ENCODE data around the gene RALGPS1. TPM values are rescaled to one million over a fixed set of nuclear protein-coding genes. Genes with fewer than 3 reads are reported as not detected.

The RALGPS1 gene
- total RNA-seq, 1 experiment from 2014 or later: 28.5 TPM

DNA sequence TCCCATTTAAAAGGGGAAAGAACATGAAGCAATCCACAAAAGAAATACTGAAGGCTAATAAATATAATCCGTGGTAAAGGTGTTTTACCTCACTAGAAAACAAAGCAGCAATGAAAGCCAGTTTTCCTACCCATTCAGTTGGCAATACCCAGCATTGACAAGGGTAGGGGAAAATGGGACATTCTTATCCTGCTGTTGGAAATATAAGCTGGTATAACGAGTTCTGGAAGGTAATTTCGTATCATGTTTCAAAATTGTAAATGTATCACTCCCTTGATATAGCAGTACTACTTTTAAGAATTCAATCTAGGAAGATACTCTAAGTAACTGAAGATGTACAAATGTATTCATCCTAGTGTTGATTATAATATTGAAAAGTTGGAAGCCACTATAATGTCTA, 22.9 kb upstream of the RALGPS1 start:
- Mint-ChIP-seq H3K4me1 (peaks cover under 1% of the 10 kb centered on the region), H3K27ac (no peak overlapping the region), H3K4me3 (no peak overlapping the region), H3K27me3 (ENCODE audit: low read depth) (no peaks in the 10 kb centered on the region), H3K9me3 (no peaks in the 10 kb centered on the region), H3K36me3 (no peaks in the 10 kb centered on the region)
- ChIA-PET POLR2A (no interaction called here), CTCF (no interaction called here)
- DNase-seq (ENCODE audit: low spot score) (no peak), ATAC-seq (no peak)
- TF ChIP-seq, protein P1, sequence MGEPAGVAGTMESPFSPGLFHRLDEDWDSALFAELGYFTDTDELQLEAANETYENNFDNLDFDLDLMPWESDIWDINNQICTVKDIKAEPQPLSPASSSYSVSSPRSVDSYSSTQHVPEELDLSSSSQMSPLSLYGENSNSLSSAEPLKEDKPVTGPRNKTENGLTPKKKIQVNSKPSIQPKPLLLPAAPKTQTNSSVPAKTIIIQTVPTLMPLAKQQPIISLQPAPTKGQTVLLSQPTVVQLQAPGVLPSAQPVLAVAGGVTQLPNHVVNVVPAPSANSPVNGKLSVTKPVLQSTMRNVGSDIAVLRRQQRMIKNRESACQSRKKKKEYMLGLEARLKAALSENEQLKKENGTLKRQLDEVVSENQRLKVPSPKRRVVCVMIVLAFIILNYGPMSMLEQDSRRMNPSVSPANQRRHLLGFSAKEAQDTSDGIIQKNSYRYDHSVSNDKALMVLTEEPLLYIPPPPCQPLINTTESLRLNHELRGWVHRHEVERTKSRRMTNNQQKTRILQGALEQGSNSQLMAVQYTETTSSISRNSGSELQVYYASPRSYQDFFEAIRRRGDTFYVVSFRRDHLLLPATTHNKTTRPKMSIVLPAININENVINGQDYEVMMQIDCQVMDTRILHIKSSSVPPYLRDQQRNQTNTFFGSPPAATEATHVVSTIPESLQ (CRISPR knock-in tag; IDR thresholded peaks at IDR 0.05): no peak
- TF ChIP-seq, protein P2, sequence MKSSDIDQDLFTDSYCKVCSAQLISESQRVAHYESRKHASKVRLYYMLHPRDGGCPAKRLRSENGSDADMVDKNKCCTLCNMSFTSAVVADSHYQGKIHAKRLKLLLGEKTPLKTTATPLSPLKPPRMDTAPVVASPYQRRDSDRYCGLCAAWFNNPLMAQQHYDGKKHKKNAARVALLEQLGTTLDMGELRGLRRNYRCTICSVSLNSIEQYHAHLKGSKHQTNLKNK (CRISPR knock-in tag; IDR thresholded peaks at IDR 0.05): no peak
- TF ChIP-seq ZNF121 (CRISPR knock-in tag; IDR thresholded peaks at IDR 0.05): no peak
- TF ChIP-seq, protein P3, sequence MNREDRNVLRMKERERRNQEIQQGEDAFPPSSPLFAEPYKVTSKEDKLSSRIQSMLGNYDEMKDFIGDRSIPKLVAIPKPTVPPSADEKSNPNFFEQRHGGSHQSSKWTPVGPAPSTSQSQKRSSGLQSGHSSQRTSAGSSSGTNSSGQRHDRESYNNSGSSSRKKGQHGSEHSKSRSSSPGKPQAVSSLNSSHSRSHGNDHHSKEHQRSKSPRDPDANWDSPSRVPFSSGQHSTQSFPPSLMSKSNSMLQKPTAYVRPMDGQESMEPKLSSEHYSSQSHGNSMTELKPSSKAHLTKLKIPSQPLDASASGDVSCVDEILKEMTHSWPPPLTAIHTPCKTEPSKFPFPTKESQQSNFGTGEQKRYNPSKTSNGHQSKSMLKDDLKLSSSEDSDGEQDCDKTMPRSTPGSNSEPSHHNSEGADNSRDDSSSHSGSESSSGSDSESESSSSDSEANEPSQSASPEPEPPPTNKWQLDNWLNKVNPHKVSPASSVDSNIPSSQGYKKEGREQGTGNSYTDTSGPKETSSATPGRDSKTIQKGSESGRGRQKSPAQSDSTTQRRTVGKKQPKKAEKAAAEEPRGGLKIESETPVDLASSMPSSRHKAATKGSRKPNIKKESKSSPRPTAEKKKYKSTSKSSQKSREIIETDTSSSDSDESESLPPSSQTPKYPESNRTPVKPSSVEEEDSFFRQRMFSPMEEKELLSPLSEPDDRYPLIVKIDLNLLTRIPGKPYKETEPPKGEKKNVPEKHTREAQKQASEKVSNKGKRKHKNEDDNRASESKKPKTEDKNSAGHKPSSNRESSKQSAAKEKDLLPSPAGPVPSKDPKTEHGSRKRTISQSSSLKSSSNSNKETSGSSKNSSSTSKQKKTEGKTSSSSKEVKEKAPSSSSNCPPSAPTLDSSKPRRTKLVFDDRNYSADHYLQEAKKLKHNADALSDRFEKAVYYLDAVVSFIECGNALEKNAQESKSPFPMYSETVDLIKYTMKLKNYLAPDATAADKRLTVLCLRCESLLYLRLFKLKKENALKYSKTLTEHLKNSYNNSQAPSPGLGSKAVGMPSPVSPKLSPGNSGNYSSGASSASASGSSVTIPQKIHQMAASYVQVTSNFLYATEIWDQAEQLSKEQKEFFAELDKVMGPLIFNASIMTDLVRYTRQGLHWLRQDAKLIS (CRISPR knock-in tag; IDR thresholded peaks at IDR 0.05; ENCODE audit: borderline replicate concordance): no peak

DNA sequence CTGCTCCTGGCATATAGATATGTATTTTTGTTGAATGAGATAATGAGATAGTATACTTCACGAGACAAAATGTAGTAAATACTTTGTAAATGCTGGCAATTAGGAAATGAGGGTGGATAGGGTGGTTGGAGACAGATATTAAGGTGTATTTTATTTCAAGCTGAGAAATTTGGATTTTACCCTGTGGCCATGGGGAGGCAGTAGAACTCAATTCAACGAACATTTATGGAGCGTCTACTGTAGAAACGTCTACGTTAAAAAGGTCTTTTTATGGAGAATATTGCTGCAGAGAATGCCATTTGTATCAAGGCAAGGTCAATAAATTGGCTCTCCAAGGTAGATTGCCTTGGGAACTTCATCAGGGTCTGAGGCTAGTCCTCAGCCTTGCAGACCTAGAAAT, 21.5 kb upstream of the RALGPS1 start:
- H3K4me3 Mint-ChIP-seq: no peak overlapping the region
- no peak for TF ChIP-seq CBFB (CRISPR knock-in tag; IDR thresholded peaks at IDR 0.05; ENCODE audit: low read depth)
- TF ChIP-seq, protein P4, sequence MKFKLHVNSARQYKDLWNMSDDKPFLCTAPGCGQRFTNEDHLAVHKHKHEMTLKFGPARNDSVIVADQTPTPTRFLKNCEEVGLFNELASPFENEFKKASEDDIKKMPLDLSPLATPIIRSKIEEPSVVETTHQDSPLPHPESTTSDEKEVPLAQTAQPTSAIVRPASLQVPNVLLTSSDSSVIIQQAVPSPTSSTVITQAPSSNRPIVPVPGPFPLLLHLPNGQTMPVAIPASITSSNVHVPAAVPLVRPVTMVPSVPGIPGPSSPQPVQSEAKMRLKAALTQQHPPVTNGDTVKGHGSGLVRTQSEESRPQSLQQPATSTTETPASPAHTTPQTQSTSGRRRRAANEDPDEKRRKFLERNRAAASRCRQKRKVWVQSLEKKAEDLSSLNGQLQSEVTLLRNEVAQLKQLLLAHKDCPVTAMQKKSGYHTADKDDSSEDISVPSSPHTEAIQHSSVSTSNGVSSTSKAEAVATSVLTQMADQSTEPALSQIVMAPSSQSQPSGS (CRISPR knock-in tag; IDR thresholded peaks at IDR 0.05; ENCODE audit: borderline replicate concordance, low read depth): no peak
- no peak for TF ChIP-seq ZNF317 (CRISPR knock-in tag; IDR thresholded peaks at IDR 0.05; ENCODE audit: borderline replicate concordance, low read depth)
- no peaks in the 10 kb centered on the region for H3K36me3 Mint-ChIP-seq
- no peak overlapping the region for H3K27ac Mint-ChIP-seq
- no peaks in the 10 kb centered on the region for H3K4me1 Mint-ChIP-seq
- ChIA-PET CTCF (interaction anchor here (0.6 to 2.3 kb wide), 11 partner anchors 9 to 267 kb away, joined by 3 to 15 read pairs (median 4); partner anchors contain the start of gene RALGPS1), POLR2A (no interaction called here)
- DNase-seq (ENCODE audit: low spot score) (no peak), ATAC-seq (no peak)
- H3K27me3 Mint-ChIP-seq (ENCODE audit: low read depth): no peaks in the 10 kb centered on the region
- H3K9me3 Mint-ChIP-seq: no peaks in the 10 kb centered on the region

DNA sequence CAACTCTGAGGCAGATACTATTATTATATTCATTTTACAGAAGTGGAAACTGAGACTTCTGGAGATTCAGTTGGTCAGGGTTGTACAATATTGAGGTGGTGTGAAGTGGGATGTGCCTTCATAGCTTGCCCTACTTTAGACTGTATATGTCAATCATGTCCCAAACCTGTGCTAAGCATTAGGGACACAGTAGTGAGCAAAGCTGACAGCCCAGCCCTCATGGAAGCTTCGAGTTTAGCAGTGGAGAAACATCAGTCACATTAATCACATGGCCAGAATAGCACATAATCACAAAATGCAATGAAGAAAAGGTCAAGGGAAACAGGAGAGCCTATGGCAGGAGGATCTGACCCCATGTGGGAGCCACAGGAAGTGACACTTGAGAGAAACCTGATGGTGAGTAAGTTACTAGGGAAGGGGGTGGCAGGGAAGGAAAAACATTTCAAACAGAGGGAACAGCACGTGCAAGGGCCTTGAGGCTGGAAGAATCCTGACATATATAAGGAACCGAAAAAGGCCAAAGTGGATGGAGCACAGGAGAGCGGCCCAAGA, 20.5 kb upstream of the RALGPS1 start:
- no peak for DNase-seq (ENCODE audit: low spot score)
- CTCF ChIA-PET: interaction anchor here (0.8 to 2.3 kb wide), 7 partner anchors 13 to 305 kb away, joined by 3 to 15 read pairs (median 4); partner anchors contain the start of gene RALGPS1

More for the DNA sequence above, 20.5 kb upstream of the RALGPS1 start:
- H3K4me3 Mint-ChIP-seq: no peak overlapping the region
- no peak overlapping the region for H3K27ac Mint-ChIP-seq
- H3K27me3 Mint-ChIP-seq (ENCODE audit: low read depth): no peaks in the 10 kb centered on the region
- H3K4me1 Mint-ChIP-seq: no peaks in the 10 kb centered on the region
- no peaks in the 10 kb centered on the region for H3K36me3 Mint-ChIP-seq
- ATAC-seq: no peak
- POLR2A ChIA-PET: no interaction called here
- TF ChIP-seq, protein P5, sequence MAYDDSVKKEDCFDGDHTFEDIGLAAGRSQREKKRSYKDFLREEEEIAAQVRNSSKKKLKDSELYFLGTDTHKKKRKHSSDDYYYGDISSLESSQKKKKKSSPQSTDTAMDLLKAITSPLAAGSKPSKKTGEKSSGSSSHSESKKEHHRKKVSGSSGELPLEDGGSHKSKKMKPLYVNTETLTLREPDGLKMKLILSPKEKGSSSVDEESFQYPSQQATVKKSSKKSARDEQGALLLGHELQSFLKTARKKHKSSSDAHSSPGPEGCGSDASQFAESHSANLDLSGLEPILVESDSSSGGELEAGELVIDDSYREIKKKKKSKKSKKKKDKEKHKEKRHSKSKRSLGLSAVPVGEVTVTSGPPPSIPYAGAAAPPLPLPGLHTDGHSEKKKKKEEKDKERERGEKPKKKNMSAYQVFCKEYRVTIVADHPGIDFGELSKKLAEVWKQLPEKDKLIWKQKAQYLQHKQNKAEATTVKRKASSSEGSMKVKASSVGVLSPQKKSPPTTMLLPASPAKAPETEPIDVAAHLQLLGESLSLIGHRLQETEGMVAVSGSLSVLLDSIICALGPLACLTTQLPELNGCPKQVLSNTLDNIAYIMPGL (CRISPR knock-in tag; IDR thresholded peaks at IDR 0.05): no peak
- no peaks in the 10 kb centered on the region for H3K9me3 Mint-ChIP-seq
